Colonic mucosa (tissue), 4 donors: ENCODE measurements around the gene EIF2S1. TPM values are rescaled to one million over a fixed set of nuclear protein-coding genes. Genes with fewer than 3 reads are reported as not detected.

Experiments
- DNase-seq: peaks from one replicate; pipeline ENCODE4 v3.0.0-alpha.2; 2020
- H3K27ac ChIP-seq: fragments of 200-600 bp; one replicate; pipeline ENCODE4 v1.8.0; 2021
- H3K27me3 ChIP-seq: fragments of 200-600 bp; one replicate; pipeline ENCODE4 v1.8.0; 2021
- H3K36me3 ChIP-seq: fragments of 200-600 bp; one replicate; pipeline ENCODE4 v1.8.0; 2021
- H3K4me1 ChIP-seq: fragments of 200-600 bp; one replicate; pipeline ENCODE4 v1.8.0; 2021; ENCODE audit warnings: mild to moderate bottlenecking
- H3K4me3 ChIP-seq: fragments of 200-600 bp; one replicate; pipeline ENCODE4 v1.8.0; 2021
- H3K9ac ChIP-seq, 2 donors: one replicate each; pipeline ENCODE4 v1.7.0; 2013; ENCODE audit warnings: control low read depth in 2 of 2, low read depth in 2 of 2, low read length in 2 of 2
- H3K9me3 ChIP-seq: fragments of 200-600 bp; one replicate; pipeline ENCODE4 v1.8.0; 2021
- CTCF ChIP-seq: fragments of 200-600 bp; IDR thresholded peaks from one replicate; pipeline ENCODE4 v1.8.0; 2022; ENCODE audit warnings: antibody characterized with exemption, mild to moderate bottlenecking
- intact Hi-C: fragments of 100-400 bp; cut with DNase I; formaldehyde crosslinking; loops from one replicate; pipeline ENCODE4 v1.14.1; 2022
- total RNA-seq, 2 donors: library from RNA; stranded (reverse); fragmentation: NEBNext Ultra II Directional in 1 of 2; extraction: Animal tissue kit (Norgen Biotek cat#: 25700) in 1 of 2; gene quantifications; one replicate each; pipeline ENCODE4 v1.2.1, GENCODE V29; 2021
- donor health status: healthy.
- donor health status: DM: no; HTN: no; CAD: no.
- donor health status: DM: no; HTN: no; CAD: no.

The EIF2S1 gene
- total RNA-seq, 2 donors from 2014 or later = 73.7 to 130 TPM

GRCh38 chr14:67389811-67390534, 29.8 kb downstream of the EIF2S1 start:
- no peak overlapping the region for H3K9ac ChIP-seq
- peaks cover 5% of the 10 kb centered on the region for H3K36me3 ChIP-seq
- H3K9me3 ChIP-seq = no peaks in the 10 kb centered on the region
- intact Hi-C loops = no loop called here
- no peak for TF ChIP-seq CTCF
- no peaks in the 10 kb centered on the region for H3K27me3 ChIP-seq
- no peak overlapping the region for H3K4me3 ChIP-seq
- no peak overlapping the region for H3K27ac ChIP-seq
- peaks cover 4% of the 10 kb centered on the region for H3K4me1 ChIP-seq
- no peak for DNase-seq

- Histone ChIP-seq H3K4me1 (peaks cover 1% of the 10 kb centered on the region), H3K9me3 (no peaks in the 10 kb centered on the region), H3K36me3 (peaks cover 5% of the 10 kb centered on the region), H3K27me3 (no peaks in the 10 kb centered on the region), H3K9ac (no peak overlapping the region), H3K27ac (no peak overlapping the region), H3K4me3 (no peak overlapping the region)
- no peak for TF ChIP-seq CTCF
- intact Hi-C loops = no loop called here
- DNase-seq = no peak
These were observed 31.1 kb downstream of the EIF2S1 start for GRCh38 chr14:67391268-67391667.

- Histone ChIP-seq H3K9me3 (no peaks in the 10 kb centered on the region), H3K36me3 (peaks cover 5% of the 10 kb centered on the region), H3K27me3 (no peaks in the 10 kb centered on the region), H3K4me1 (no peaks in the 10 kb centered on the region), H3K9ac (no peak overlapping the region), H3K27ac (no peak overlapping the region), H3K4me3 (no peak overlapping the region)
- intact Hi-C loops = no loop called here
- DNase-seq = no peak
- no peak for TF ChIP-seq CTCF
These were observed 32.0 kb downstream of the EIF2S1 start for GRCh38 chr14:67392123-67392522.

GRCh38 chr14:67392800-67393199, 32.7 kb downstream of the EIF2S1 start:
- Histone ChIP-seq H3K27me3 (no peaks in the 10 kb centered on the region), H3K9me3 (no peaks in the 10 kb centered on the region), H3K36me3 (peaks cover 5% of the 10 kb centered on the region), H3K4me1 (no peaks in the 10 kb centered on the region), H3K27ac (no peak overlapping the region), H3K9ac (no peak overlapping the region), H3K4me3 (no peak overlapping the region)
- no peak for DNase-seq
- intact Hi-C loops = no loop called here
- TF ChIP-seq CTCF = no peak

- intact Hi-C loops = no loop called here
- Histone ChIP-seq H3K27me3 (no peaks in the 10 kb centered on the region), H3K4me1 (no peaks in the 10 kb centered on the region), H3K4me3 (no peak overlapping the region), H3K9me3 (no peaks in the 10 kb centered on the region), H3K27ac (no peak overlapping the region), H3K36me3 (peaks cover 5% of the 10 kb centered on the region), H3K9ac (no peak overlapping the region)
- no peak for DNase-seq
- no peak for TF ChIP-seq CTCF
These were observed 33.6 kb downstream of the EIF2S1 start for GRCh38 chr14:67393689-67394088.
